Measurements from ENCODE around the gene CTU1.

Gene CTU1

DNA sequence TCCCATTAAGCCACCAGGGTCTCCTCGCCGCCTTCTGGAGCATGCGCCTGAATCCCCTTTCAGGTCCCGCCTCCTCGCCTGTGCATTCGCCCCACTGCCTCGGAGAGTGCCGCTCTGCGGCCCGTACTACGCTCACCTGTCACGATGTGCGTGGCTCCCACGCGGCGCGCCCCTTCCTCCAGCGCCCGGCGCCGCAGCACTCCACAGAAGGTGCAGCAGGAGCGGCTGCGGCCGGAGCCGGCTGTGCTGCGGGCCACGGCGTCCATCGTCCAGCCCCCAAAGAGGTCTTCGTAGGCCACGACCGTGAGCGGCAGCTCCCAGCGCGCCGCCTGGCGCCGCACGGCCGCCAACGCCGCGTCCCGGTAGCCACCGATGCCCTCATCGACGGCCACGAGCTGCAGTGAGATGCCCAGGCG lies 4.3 kb downstream of the CTU1 start:
- FAIRE-seq, result no peak
- no peak for DNase-seq (ENCODE audit: insufficient read length, low spot score)
- TF ChIP-seq POLR2A (IDR thresholded peaks at IDR 0.05; ENCODE audit: low read depth, low read length), result no peak

DNA sequence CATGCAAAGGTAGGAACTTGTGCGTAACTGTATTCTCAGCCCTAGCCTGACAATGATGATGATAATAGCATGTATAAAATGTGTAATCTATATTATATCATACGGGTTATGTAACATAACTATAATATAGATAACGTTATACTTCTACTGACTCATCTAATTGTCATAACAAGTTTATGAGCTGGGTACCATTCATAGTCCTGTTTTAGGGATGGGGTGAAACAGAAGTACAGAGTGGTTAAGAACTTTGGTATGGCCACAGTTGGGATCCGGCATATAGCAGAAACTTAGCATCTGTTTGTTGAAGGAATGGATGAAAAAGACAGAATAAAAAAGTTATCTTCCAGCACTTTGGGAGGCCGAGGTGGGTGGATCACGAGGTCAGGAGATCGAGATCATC lies 5.2 kb downstream of the CTU1 start:
- FAIRE-seq, result no peak
- no peak for TF ChIP-seq POLR2A (IDR thresholded peaks at IDR 0.05; ENCODE audit: low read depth, low read length)

DNA sequence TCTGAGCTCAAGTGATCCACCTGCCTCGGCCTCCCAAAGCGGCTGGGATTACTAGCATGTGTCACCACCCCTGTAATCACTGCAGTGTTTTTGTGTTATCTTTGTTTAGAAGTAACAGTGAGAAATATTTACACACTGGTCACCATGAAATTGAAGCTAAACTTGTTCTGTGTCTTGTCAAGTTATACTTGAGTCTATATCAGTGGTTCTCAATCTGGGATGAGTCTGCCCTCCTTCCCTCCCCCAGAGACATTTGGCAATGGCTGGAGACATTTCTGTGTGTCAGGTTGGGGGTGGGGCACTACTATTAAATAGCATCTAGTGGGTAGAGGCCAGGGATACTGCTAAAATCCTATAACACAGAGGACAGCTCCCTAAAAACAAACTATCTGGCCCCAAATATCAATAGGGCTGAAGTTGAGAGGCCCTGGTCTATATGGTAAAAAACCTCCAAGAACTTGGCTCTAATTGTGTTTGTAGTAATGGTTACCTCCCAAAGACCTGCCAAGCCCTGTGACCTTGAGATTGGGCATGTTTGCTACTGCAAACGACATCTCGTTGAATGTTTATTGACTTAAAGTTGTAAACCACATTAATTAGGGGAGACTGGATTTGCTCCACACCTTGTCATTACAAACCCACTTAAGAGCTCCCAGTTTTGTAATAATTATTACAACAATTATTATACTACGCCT lies 6.9 kb downstream of the CTU1 start:
- no peak for TF ChIP-seq POLR2A (IDR thresholded peaks at IDR 0.05; ENCODE audit: low read depth, low read length)
- FAIRE-seq (no peak), DNase-seq (ENCODE audit: insufficient read length, low spot score) (no peak)

More for the DNA sequence above, 5.2 kb downstream of the CTU1 start:
- DNase-seq (ENCODE audit: insufficient read length, low spot score), result no peak

DNA sequence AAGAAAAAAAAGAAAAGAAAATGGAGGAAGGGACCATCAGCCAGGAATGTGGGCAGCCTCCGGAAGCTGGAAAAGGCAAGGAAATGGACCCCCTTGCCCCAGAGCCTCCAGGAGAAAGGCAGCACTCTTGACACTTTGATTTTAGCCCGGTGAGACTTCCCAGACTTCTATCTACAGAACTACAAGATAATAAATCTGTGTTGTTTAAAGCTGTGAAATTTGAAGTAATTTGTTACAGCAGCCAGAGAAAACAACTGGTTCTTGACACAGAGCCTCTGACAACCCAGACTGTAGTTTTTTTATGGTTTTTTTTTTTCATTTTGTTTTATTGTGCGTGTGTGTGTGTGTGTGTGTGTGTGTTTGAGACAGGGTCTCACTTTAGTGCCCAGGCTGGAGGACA lies 7.6 kb downstream of the CTU1 start:
- TF ChIP-seq POLR2A (IDR thresholded peaks at IDR 0.05; ENCODE audit: low read depth, low read length), result no peak
- FAIRE-seq, result no peak
- no peak for DNase-seq (ENCODE audit: insufficient read length, low spot score)

DNA sequence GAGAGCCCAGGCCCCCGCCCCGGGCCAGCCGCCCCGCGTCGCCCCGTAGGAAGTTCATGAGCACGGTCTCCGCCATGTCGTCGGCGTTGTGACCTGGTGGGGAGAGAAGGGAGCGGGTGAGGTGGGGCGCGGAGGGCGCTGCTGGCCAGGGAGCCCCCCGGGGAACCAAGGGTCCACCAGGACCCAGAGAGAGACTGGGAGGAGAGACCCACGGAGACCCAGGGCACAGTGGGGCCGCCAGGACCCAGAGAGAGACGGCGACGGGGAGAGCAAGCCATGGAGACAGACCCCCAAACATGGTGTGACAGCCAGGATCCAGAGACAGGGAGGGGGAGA lies 9.2 kb downstream of the CTU1 start:
- TF ChIP-seq POLR2A (IDR thresholded peaks at IDR 0.05; ENCODE audit: low read depth, low read length), result no peak
- FAIRE-seq, result no peak

DNA sequence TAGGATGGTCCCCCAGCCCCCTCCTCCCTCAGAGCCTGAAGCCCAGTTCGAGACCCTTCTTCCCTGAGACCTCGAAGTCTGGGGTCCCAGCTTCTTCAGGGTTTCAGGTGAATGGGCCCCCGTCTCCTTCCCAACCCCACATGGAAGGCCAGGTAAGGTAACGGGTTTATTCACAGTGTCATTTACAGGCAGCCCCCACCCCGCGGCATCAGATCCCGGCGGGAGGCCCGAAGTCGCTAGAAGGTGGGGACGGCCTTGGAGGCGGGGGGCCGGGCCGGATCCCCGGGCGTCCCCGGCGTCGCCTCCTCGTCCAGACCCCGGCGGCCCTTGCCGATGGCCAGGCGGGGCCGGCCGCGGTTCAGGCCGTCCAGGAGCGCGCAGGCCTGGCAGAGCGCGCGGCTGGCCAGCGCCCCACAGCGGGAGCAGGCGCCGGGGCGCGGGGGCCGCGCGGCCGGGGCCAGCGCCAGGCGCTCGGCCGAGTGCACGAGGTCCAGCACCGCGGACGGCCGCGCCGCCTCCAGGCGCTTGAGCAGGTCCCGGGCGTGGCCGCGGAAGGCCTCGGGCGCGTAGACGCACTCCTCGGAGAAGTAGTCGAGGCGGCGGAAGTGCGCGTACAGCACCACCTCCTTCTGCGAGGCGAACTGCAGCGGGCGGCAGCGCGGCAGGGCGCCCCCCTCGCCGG lies 9.7 kb downstream of the CTU1 start:
- no peak for DNase-seq (ENCODE audit: insufficient read length, low spot score)
- no peak for TF ChIP-seq POLR2A (IDR thresholded peaks at IDR 0.05; ENCODE audit: low read depth, low read length)
- no peak for FAIRE-seq

More for the DNA sequence above, 9.2 kb downstream of the CTU1 start:
- DNase-seq (ENCODE audit: insufficient read length, low spot score), result no peak

DNA sequence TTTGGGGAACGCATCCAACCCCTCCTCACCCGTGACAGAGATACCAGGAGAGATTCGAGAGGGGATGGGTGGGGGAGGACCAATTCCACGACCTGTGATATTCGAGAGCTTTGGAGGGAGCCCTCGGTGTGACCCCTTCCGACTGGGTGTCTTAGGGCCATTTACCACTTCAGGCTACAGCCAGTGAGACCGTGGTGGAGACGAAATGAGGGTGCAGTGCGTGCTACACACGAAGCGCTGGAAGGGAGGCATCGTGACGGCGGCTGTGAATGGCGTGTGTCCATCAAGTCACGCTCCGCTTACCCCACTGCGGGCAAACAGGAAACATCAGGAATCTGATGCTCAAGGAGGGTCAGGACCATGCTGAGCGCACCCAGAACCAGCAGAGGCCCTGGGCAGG lies 10.4 kb downstream of the CTU1 start:
- no peak for DNase-seq (ENCODE audit: insufficient read length, low spot score)

DNA sequence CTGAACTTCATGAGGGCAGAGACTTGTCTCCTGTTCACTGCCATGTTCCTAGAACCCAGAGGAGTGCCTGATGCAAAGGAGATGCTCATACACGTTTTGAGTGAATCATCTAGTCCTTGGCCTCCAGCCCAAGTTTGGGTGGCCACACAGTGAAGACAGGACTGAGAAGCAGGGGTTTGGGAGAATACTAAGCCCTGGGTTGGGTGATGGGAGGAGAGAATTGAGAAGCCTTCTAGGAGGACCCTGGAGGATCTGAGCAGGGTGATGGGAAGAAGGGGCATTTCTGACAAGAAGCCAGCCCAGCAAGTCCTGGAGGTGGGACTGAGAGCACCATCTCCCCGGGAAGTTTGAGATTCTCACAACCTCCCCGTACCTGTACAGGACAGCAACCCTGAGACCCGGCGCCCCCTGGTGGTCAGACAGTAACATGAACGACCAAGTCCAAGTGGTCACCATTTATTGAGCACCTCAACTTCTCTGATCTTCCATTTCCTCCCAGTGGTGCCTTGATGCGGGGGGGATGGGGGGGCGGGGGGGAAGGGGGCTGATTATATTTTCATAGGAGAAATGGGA lies 11.0 kb downstream of the CTU1 start:
- peak; percentile 30 for FAIRE-seq
- DNase-seq (ENCODE audit: insufficient read length, low spot score), result peak; percentile 72
- TF ChIP-seq POLR2A (IDR thresholded peaks at IDR 0.05; ENCODE audit: low read depth, low read length), result no peak

More for the DNA sequence above, 10.4 kb downstream of the CTU1 start:
- no peak for FAIRE-seq
- TF ChIP-seq POLR2A (IDR thresholded peaks at IDR 0.05; ENCODE audit: low read depth, low read length), result no peak

DNA sequence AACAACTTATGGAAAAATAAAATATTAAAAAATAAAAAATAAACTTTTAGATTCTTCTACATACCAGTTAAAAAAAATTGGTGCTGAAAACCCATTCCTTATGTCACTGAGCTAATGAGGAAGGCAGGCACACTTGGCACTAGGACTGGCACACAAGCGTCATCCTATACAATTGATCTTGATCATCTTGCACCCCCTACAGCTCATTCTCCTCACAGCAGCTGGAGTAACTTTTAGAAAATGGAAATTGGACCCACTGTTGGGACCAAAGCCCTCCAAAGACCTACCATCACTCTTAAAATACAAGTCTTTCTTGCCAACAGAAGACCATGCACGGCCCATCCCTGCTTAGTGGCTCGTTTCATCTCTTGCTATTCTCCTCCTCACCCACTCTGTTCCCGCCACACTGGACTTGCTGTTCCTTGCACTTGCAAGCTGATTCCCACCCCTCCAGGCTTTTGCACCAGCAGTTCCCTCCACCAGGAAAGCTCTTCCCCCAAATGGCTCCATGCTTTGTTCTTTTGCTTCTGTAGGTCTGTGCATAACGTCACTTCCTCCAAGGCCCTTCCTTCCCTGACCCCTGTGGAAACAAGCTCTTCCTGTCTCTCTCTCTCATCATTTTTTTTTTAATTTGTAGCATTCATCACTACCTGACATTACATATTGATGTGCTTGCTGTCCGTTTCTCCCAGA lies 11.6 kb downstream of the CTU1 start:
- no peak for FAIRE-seq
- no peak for TF ChIP-seq POLR2A (IDR thresholded peaks at IDR 0.05; ENCODE audit: low read depth, low read length)
- DNase-seq (ENCODE audit: insufficient read length, low spot score), result no peak

DNA sequence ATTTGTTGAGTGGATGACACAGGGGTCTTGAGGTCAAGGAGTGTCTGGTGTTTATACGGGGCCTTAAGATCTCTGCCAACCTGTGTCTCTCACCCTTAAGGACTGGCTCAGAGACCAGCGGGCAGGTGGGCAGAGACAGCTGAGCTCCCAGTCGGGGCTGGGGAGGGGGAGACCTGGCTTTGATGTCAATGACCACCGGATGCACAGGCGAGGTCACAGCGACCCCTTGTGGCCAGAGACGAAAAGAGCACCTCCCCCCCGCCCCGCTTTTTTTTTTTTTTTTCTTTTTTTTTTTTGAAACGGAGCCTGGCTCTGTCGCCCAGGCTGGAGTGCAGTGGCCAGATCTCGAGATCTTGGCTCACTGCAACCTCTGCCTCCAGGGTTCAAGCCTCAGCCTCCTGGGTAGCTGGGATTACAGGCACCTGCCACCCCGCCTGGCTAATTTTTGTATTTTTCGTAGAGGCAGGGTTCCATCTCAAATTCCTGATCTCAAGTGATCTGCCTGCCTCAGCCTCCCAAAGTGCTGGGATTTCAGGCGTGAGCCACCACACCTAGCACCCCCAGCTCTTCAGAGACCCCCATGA lies 13.4 kb downstream of the CTU1 start:
- DNase-seq (ENCODE audit: insufficient read length, low spot score), result peak; percentile 28
- FAIRE-seq, result no peak

DNA sequence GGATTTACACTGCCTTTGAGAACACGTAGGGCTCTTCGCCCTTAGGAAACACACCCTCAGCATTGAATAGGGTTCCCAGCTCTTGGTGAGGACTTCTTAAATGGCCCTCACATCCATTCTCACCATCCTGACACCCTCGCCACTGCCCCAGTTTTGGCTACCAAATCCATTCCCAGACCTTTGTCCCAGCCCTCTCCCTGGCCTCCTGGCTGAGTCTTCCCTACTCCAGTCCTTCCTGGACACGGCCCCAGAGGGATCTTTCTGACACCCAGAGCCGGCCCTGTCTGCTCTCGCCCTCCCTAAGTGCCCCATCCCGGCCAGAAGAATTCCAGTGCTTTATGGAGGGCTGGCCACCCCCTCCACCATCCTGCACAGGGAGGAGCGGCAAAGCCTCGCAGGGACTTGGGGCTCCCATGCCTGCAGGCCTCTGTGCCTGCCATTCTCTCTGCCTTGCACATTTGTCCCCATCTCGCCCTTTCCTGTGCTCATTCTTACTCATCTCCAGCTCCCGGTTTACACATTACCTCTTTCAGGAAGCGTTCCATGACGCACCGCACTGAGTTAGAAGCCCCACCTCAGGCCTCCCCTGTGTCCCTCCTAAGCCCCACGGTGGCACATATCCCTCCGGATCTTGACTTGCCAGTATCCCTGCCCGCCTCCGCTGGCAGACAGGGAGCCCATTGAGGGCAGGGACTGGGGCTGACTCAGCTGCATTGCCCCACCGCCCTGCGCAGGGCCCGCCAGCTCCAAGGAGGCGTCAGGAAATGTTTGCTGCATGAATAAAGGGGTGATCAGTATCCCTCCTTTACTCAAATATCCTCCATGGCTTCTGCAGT lies 14.5 kb downstream of the CTU1 start:
- no peak for FAIRE-seq
- DNase-seq (ENCODE audit: insufficient read length, low spot score), result no peak
- TF ChIP-seq POLR2A (IDR thresholded peaks at IDR 0.05; ENCODE audit: low read depth, low read length), result no peak

More for the DNA sequence above, 13.4 kb downstream of the CTU1 start:
- no peak for TF ChIP-seq POLR2A (IDR thresholded peaks at IDR 0.05; ENCODE audit: low read depth, low read length)

DNA sequence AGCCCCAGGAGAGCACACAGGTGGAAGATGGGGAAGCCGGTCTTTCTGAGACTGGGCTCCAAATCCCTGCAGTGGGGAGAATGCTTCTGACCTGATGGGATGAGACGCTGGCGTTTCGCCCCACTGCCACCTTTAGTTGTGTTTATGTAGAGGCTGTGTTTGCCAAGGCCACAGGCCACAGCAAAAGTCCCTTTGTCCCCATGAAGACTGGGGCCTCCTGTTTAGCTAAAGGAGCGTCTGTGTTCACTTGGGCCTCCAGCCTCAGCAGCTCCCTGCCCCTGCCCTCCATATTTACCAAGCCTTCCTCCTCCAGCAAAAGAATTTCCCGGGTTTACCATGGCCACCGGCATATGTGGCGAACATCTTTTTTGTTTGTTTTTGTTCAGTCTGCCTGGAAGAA lies 15.1 kb downstream of the CTU1 start:
- FAIRE-seq (no peak), DNase-seq (ENCODE audit: insufficient read length, low spot score) (no peak)
- TF ChIP-seq POLR2A (IDR thresholded peaks at IDR 0.05; ENCODE audit: low read depth, low read length), result no peak

Measured in H54 (cell line).